OCI-LY7 (cell line): ENCODE results near the gene MPHOSPH6. TPM values are rescaled to one million over a fixed set of nuclear protein-coding genes. Genes with fewer than 3 reads are reported as not detected.

Source experiments
- BruUV-seq: library from RNA; stranded (reverse); fragments of 400-500 nt; replicated peaks from 2 replicates; lab custom pipeline; 2021; lab: Mats Ljungman, UMichigan
- CTCF ChIA-PET: fragments of 300-600 bp; sonication (Branson Sonifier 250); formaldehyde crosslinking; loops from one replicate; lab custom pipeline; 2022; ENCODE audit warnings: antibody characterized with exemption; ENCODE audit not compliant: unreplicated experiment; lab: Charles Lee
- POLR2A ChIA-PET: fragments of 300-600 bp; sonication (Branson Sonifier 250); formaldehyde crosslinking; loops from one replicate; lab custom pipeline; 2022; ENCODE audit warnings: antibody characterized with exemption; lab: Charles Lee
- DNase-seq: peaks from one replicate; pipeline ENCODE4 v3.0.0-alpha.2; 2015; ENCODE audit warnings: low spot score
- H2AFZ ChIP-seq: fragments of 200-600 bp; sonication (generic), shearing (Covaris generic); 2 replicates; pipeline ENCODE4 v1.6.1; 2014; ENCODE audit warnings: mild to moderate bottlenecking, antibody characterized with exemption, low read length, moderate library complexity
- H3K27ac ChIP-seq: fragments of 200-600 bp; sonication (generic); 2 replicates; pipeline ENCODE4 v1.5.1; 2014; ENCODE audit warnings: mixed run types, low read depth, mild to moderate bottlenecking, moderate library complexity, low read length, inconsistent platforms; ENCODE audit not compliant: poor library complexity, severe bottlenecking
- H3K36me3 ChIP-seq: fragments of 200-600 bp; sonication (generic); 2 replicates; pipeline ENCODE4 v1.6.1; 2014; ENCODE audit warnings: mild to moderate bottlenecking, antibody characterized with exemption, low read length, moderate library complexity, mixed read lengths; ENCODE audit not compliant: insufficient read depth
- H3K4me1 ChIP-seq: fragments of 200-600 bp; sonication (generic); 2 replicates; pipeline ENCODE4 v1.5.1; 2014; ENCODE audit warnings: mild to moderate bottlenecking, low read length; ENCODE audit not compliant: insufficient read depth, poor library complexity, severe bottlenecking
- H3K4me2 ChIP-seq: fragments of 200-600 bp; sonication (generic); 2 replicates; pipeline ENCODE4 v1.6.1; 2014; ENCODE audit warnings: mild to moderate bottlenecking, low read length
- H3K4me3 ChIP-seq: fragments of 200-600 bp; sonication (generic); 2 replicates; pipeline ENCODE4 v1.5.1; 2014; ENCODE audit warnings: mild to moderate bottlenecking, low read depth, low read length; ENCODE audit not compliant: poor library complexity, severe bottlenecking
- H3K79me2 ChIP-seq: fragments of 200-600 bp; sonication (generic); 2 replicates; pipeline ENCODE4 v1.6.1; 2016; ENCODE audit warnings: low read depth, mild to moderate bottlenecking, low read length, moderate library complexity, mixed read lengths; ENCODE audit not compliant: insufficient read depth
- H3K9me2 ChIP-seq: fragments of 200-600 bp; sonication (generic); 2 replicates; pipeline ENCODE4 v1.6.1; 2016; ENCODE audit warnings: mild to moderate bottlenecking, low read length, mixed read lengths; ENCODE audit not compliant: insufficient read depth
- H3K9me3 ChIP-seq: fragments of 200-600 bp; sonication (generic); 2 replicates; pipeline ENCODE4 v1.6.1; 2014; ENCODE audit warnings: mild to moderate bottlenecking, mixed run types, low read length, mixed read lengths
- H4K20me1 ChIP-seq: fragments of 200-600 bp; sonication (generic); 2 replicates; pipeline ENCODE4 v1.6.1; 2014; ENCODE audit warnings: mild to moderate bottlenecking, antibody characterized with exemption, low read length, moderate library complexity, mixed read lengths; ENCODE audit not compliant: insufficient read depth
- EZH2phosphoT487 ChIP-seq: fragments of 200-600 bp; sonication (generic); IDR thresholded peaks from 2 replicates; pipeline ENCODE4 v1.6.1; 2018; ENCODE audit warnings: low read depth, borderline replicate concordance, mild to moderate bottlenecking, mixed run types, antibody characterized with exemption, low read length, moderate library complexity, mixed read lengths
- intact Hi-C: fragments of 100-400 bp; cut with micrococcal nuclease; formaldehyde crosslinking; loops from one replicate; pipeline ENCODE4 v1.10.0; 2022; ENCODE audit not compliant: unreplicated experiment
- total RNA-seq, 2 experiments: library from RNA; depleted of rRNA in 1 of 2; stranded (reverse); fragments of >200 nt in 1 of 2; shearing (Covaris generic) in 1 of 2; gene quantifications; 2 replicates each; pipeline ENCODE4 v1.2.3, GENCODE V29; 2014 to 2022
- TF ChIP-seq, protein P1 (sequence below): fragments of 200-600 bp; sonication (generic); conservative IDR thresholded peaks from 2 replicates; pipeline ENCODE4 v1.5.1; 2014; ENCODE audit warnings: mild to moderate bottlenecking, antibody characterized with exemption, low read length, moderate library complexity, mixed read lengths

MPHOSPH6 gene
- total RNA-seq, 2 experiments from 2014 or later, result 21.2 to 42.5 TPM

- H3K4me2 ChIP-seq, result no peak overlapping the region
- H3K36me3 ChIP-seq, result no peaks in the 10 kb centered on the region
- 0 out of 2 replicates have a peak, but pooled peaks cover 3% of the 10 kb centered on the region for H3K9me2 ChIP-seq
- H3K4me3 ChIP-seq, result no peak overlapping the region
- no peaks in the 10 kb centered on the region for H3K4me1 ChIP-seq
- no peak for TF ChIP-seq EZH2phosphoT487
- TF ChIP-seq, protein P1, sequence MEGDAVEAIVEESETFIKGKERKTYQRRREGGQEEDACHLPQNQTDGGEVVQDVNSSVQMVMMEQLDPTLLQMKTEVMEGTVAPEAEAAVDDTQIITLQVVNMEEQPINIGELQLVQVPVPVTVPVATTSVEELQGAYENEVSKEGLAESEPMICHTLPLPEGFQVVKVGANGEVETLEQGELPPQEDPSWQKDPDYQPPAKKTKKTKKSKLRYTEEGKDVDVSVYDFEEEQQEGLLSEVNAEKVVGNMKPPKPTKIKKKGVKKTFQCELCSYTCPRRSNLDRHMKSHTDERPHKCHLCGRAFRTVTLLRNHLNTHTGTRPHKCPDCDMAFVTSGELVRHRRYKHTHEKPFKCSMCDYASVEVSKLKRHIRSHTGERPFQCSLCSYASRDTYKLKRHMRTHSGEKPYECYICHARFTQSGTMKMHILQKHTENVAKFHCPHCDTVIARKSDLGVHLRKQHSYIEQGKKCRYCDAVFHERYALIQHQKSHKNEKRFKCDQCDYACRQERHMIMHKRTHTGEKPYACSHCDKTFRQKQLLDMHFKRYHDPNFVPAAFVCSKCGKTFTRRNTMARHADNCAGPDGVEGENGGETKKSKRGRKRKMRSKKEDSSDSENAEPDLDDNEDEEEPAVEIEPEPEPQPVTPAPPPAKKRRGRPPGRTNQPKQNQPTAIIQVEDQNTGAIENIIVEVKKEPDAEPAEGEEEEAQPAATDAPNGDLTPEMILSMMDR, result no peak
- no peaks in the 10 kb centered on the region for H3K79me2 ChIP-seq
- H3K27ac ChIP-seq, result no peak overlapping the region
- DNase-seq, result no peak
- no peaks in the 10 kb centered on the region for H3K9me3 ChIP-seq
- no peak overlapping the region for H2AFZ ChIP-seq
- intact Hi-C loops, result no loop called here
- no TSS peak for BruUV-seq
- CTCF ChIA-PET, result no interaction called here
- POLR2A ChIA-PET, result no interaction called here
- H4K20me1 ChIP-seq, result no peaks in the 10 kb centered on the region
Observed at GRCh38 chr16:82181461-82182185, 11.6 kb upstream of the MPHOSPH6 start.

DNA sequence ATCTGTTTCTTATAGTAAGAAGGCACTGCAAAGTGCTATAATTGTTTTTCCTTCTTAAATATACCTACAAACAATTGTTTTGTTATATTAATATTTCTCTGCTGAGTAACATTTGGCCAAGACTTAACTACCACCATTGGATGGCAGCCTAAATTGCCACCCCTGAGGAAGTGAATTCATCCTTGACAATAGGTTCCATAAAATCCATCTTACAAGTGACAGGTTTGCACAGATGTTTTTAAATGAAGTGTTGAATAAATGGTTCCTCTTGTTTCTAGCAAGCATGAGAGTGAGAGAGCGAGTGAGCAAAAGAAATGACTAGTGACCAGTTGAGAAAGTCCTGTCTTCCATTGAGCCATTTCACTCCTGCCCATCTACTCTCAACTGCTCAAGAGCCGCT is 8.3 kb upstream of the MPHOSPH6 start:
- H3K9me2 ChIP-seq, result 0 out of 2 replicates have a peak, but pooled peaks cover 3% of the 10 kb centered on the region
- ChIA-PET CTCF (no interaction called here), POLR2A (no interaction called here)
- no peaks in the 10 kb centered on the region for H3K4me1 ChIP-seq
- H2AFZ ChIP-seq, result no peak overlapping the region
- H3K36me3 ChIP-seq, result no peaks in the 10 kb centered on the region
- TF ChIP-seq EZH2phosphoT487, result no peak
- TF ChIP-seq, protein P1, result no peak
- H3K4me3 ChIP-seq, result no peak overlapping the region
- H3K27ac ChIP-seq, result no peak overlapping the region
- no peak for DNase-seq
- H4K20me1 ChIP-seq, result no peaks in the 10 kb centered on the region
- H3K79me2 ChIP-seq, result no peaks in the 10 kb centered on the region
- intact Hi-C loops, result no loop called here
- H3K9me3 ChIP-seq, result no peaks in the 10 kb centered on the region
- BruUV-seq, result no TSS peak
- H3K4me2 ChIP-seq, result no peak overlapping the region

- Histone ChIP-seq H3K79me2 (no peaks in the 10 kb centered on the region), H3K4me1 (no peaks in the 10 kb centered on the region), H3K36me3 (no peaks in the 10 kb centered on the region), H3K9me2 (0 out of 2 replicates have a peak, but pooled peaks cover 3% of the 10 kb centered on the region), H3K27ac (no peak overlapping the region), H3K4me3 (no peak overlapping the region), H3K9me3 (no peaks in the 10 kb centered on the region), H4K20me1 (no peaks in the 10 kb centered on the region), H2AFZ (no peak overlapping the region), H3K4me2 (no peak overlapping the region)
- ChIA-PET POLR2A (interaction anchor here (0.7 kb wide), 1 partner anchor 293 kb away, joined by 4 read pairs; no protein-coding TSS in a partner anchor), CTCF (no interaction called here)
- no peak for DNase-seq
- TF ChIP-seq, protein P1, result no peak
- no peak for TF ChIP-seq EZH2phosphoT487
- intact Hi-C loops, result no loop called here
- BruUV-seq, result no TSS peak
Observed at GRCh38 chr16:82177555-82177954, 7.5 kb upstream of the MPHOSPH6 start.
